NCI-H2196 (cell line): ENCODE results near the gene MARK3.

ENCODE experiments used
- DNase-seq: peaks from one replicate; lab custom pipeline; 2025; ENCODE audit not compliant: unreplicated experiment; lab: John Stamatoyannopoulos, UW

MARK3 gene

GRCh38 chr14:103533999-103534575 lies 148.9 kb downstream of the MARK3 start:
- DNase-seq: no peak

GRCh38 chr14:103534576-103535061 lies 149.4 kb downstream of the MARK3 start:
- DNase-seq: no peak

GRCh38 chr14:103535081-103535890 lies 150.1 kb downstream of the MARK3 start:
- DNase-seq: no peak

- no peak for DNase-seq
Measured at GRCh38 chr14:103535891-103536565, 150.8 kb downstream of the MARK3 start.

GRCh38 chr14:103536693-103537092 lies 151.5 kb downstream of the MARK3 start:
- DNase-seq: no peak

- no peak for DNase-seq
Measured at GRCh38 chr14:103537175-103537990, 152.2 kb downstream of the MARK3 start.

GRCh38 chr14:103538291-103539055 lies 153.3 kb downstream of the MARK3 start:
- no peak for DNase-seq

GRCh38 chr14:103539056-103539825 lies 154.0 kb downstream of the MARK3 start:
- no peak for DNase-seq

- no peak for DNase-seq
Measured at GRCh38 chr14:103540821-103541708, 155.8 kb downstream of the MARK3 start.

- peak; percentile 14 for DNase-seq
Measured at GRCh38 chr14:103541709-103542604, 156.7 kb downstream of the MARK3 start.

- peak; percentile 46 for DNase-seq
Measured at GRCh38 chr14:103542605-103543088, 157.4 kb downstream of the MARK3 start.

- DNase-seq: no peak
Measured at GRCh38 chr14:103543140-103543539, 157.9 kb downstream of the MARK3 start.

- DNase-seq: no peak
Measured at GRCh38 chr14:103543721-103544387, 158.6 kb downstream of the MARK3 start.

- DNase-seq: no peak
Measured at GRCh38 chr14:103544388-103545218, 159.4 kb downstream of the MARK3 start.

GRCh38 chr14:103545219-103545914 lies 160.2 kb downstream of the MARK3 start:
- DNase-seq: no peak
